ENCODE results near the gene SLIT3. TPM values are rescaled to one million over a fixed set of nuclear protein-coding genes. Genes with fewer than 3 reads are reported as not detected.

The SLIT3 gene
- total and polyA plus RNA-seq, 4 donors = 4.6 to 48.5 (median 19.8) TPM

- H3K9me3 ChIP-seq (ENCODE audit: control insufficient read depth in 4 of 4, insufficient read depth in 3 of 4, low read length in 3 of 4) = no peaks in the 10 kb centered on the region
- H3K4me3 ChIP-seq = no peak overlapping the region
- H3K9ac ChIP-seq (ENCODE audit: insufficient read depth in 1 of 2, low read length in 2 of 2) = no peak overlapping the region
- H3K4me1 ChIP-seq (ENCODE audit: control insufficient read depth in 5 of 5, insufficient read depth in 5 of 5, low read length in 5 of 5) = peaks cover 0 to 11% (median 4%) of the 10 kb centered on the region in 5 donors
- H3K27ac ChIP-seq (ENCODE audit: low read depth in 1 of 2, low read length in 1 of 2) = no peak overlapping the region
- DNase-seq = no peak
- 79 to 88% methylated on average over 2 of the region's 2 CpGs for WGBS, 2 donors
- TF ChIP-seq, protein P1, sequence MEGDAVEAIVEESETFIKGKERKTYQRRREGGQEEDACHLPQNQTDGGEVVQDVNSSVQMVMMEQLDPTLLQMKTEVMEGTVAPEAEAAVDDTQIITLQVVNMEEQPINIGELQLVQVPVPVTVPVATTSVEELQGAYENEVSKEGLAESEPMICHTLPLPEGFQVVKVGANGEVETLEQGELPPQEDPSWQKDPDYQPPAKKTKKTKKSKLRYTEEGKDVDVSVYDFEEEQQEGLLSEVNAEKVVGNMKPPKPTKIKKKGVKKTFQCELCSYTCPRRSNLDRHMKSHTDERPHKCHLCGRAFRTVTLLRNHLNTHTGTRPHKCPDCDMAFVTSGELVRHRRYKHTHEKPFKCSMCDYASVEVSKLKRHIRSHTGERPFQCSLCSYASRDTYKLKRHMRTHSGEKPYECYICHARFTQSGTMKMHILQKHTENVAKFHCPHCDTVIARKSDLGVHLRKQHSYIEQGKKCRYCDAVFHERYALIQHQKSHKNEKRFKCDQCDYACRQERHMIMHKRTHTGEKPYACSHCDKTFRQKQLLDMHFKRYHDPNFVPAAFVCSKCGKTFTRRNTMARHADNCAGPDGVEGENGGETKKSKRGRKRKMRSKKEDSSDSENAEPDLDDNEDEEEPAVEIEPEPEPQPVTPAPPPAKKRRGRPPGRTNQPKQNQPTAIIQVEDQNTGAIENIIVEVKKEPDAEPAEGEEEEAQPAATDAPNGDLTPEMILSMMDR (IDR thresholded peaks at IDR 0.05; ENCODE audit: control extremely low read depth, extremely low read depth) = no peak
- peaks cover 0 to 50% (median 0%) of the 10 kb centered on the region in 3 donors for H3K27me3 ChIP-seq (ENCODE audit: control insufficient read depth in 3 of 3, insufficient read depth in 3 of 3, low read length in 2 of 3)
- peaks cover 0 to 7% (median 2%) of the 10 kb centered on the region in 4 donors for H3K36me3 ChIP-seq (ENCODE audit: control insufficient read depth in 4 of 4, insufficient read depth in 4 of 4, low read length in 4 of 4)
- no peak for ATAC-seq (ENCODE audit: insufficient read depth, low FRiP score)
Measured at GRCh38 chr5:168792678-168793077, 508.3 kb downstream of the SLIT3 start.

- no peak for DNase-seq
- no peak overlapping the region for H3K9ac ChIP-seq (ENCODE audit: insufficient read depth in 1 of 2, low read length in 2 of 2)
- H3K36me3 ChIP-seq (ENCODE audit: control insufficient read depth in 4 of 4, insufficient read depth in 4 of 4, low read length in 4 of 4) = peaks cover 0 to 7% (median 2%) of the 10 kb centered on the region in 4 donors
- no peak overlapping the region for H3K4me3 ChIP-seq
- 34 to 61% methylated on average over 13 of the region's 13 CpGs for WGBS, 2 donors
- H3K9me3 ChIP-seq (ENCODE audit: control insufficient read depth in 4 of 4, insufficient read depth in 3 of 4, low read length in 3 of 4) = peaks cover 0 to 2% (median 0%) of the 10 kb centered on the region in 4 donors
- peaks cover 0 to 41% (median 0%) of the 10 kb centered on the region in 3 donors for H3K27me3 ChIP-seq (ENCODE audit: control insufficient read depth in 3 of 3, insufficient read depth in 3 of 3, low read length in 2 of 3)
- no peak for ATAC-seq (ENCODE audit: insufficient read depth, low FRiP score)
- TF ChIP-seq, protein P1 (IDR thresholded peaks at IDR 0.05; ENCODE audit: control extremely low read depth, extremely low read depth) = no peak
- H3K4me1 ChIP-seq (ENCODE audit: control insufficient read depth in 5 of 5, insufficient read depth in 5 of 5, low read length in 5 of 5) = peaks cover 0 to 11% (median 4%) of the 10 kb centered on the region in 5 donors
- no peak overlapping the region for H3K27ac ChIP-seq (ENCODE audit: low read depth in 1 of 2, low read length in 1 of 2)
Measured at GRCh38 chr5:168790671-168791250, 510.2 kb downstream of the SLIT3 start.

- ATAC-seq (ENCODE audit: insufficient read depth, low FRiP score) = no peak
- whole genome bisulfite sequencing, 2 donors = 57 to 68% methylated on average over 5 of the region's 5 CpGs
- peaks cover 0 to 7% (median 2%) of the 10 kb centered on the region in 4 donors for H3K36me3 ChIP-seq (ENCODE audit: control insufficient read depth in 4 of 4, insufficient read depth in 4 of 4, low read length in 4 of 4)
- no peak overlapping the region for H3K9ac ChIP-seq (ENCODE audit: insufficient read depth in 1 of 2, low read length in 2 of 2)
- peaks cover 0 to 43% (median 0%) of the 10 kb centered on the region in 3 donors for H3K27me3 ChIP-seq (ENCODE audit: control insufficient read depth in 3 of 3, insufficient read depth in 3 of 3, low read length in 2 of 3)
- H3K4me3 ChIP-seq = no peak overlapping the region
- TF ChIP-seq, protein P1 (IDR thresholded peaks at IDR 0.05; ENCODE audit: control extremely low read depth, extremely low read depth) = no peak
- no peak overlapping the region for H3K27ac ChIP-seq (ENCODE audit: low read depth in 1 of 2, low read length in 1 of 2)
- H3K9me3 ChIP-seq (ENCODE audit: control insufficient read depth in 4 of 4, insufficient read depth in 3 of 4, low read length in 3 of 4) = peaks cover 0 to 2% (median 0%) of the 10 kb centered on the region in 4 donors
- no peak for DNase-seq
- H3K4me1 ChIP-seq (ENCODE audit: control insufficient read depth in 5 of 5, insufficient read depth in 5 of 5, low read length in 5 of 5) = peaks cover 0 to 11% (median 4%) of the 10 kb centered on the region in 5 donors
Measured at GRCh38 chr5:168790002-168790635, 510.8 kb downstream of the SLIT3 start.
